Endothelial cell of umbilical vein (primary cell): ENCODE results near the gene KIAA1671. TPM values are rescaled to one million over a fixed set of nuclear protein-coding genes. Genes with fewer than 3 reads are reported as not detected.

Experiments
- BruUV-seq: library from RNA; stranded (reverse); fragments of 400-500 nt; replicated peaks from 2 replicates; lab custom pipeline; 2021; lab: Mats Ljungman, UMichigan
- CTCF ChIA-PET: fragments of 300-600, 350-600 bp; sonication (Branson Sonifier 250); formaldehyde crosslinking; loops from one replicate; lab custom pipeline; 2021; ENCODE audit warnings: antibody characterized with exemption, inconsistent platforms; lab: Charles Lee
- POLR2A ChIA-PET: fragments of 300-600, 350-600 bp; sonication (Branson Sonifier 250); formaldehyde crosslinking; loops from one replicate; lab custom pipeline; 2021; ENCODE audit warnings: antibody characterized with exemption, inconsistent platforms; lab: Charles Lee
- DNase-seq: peaks from one replicate; pipeline ENCODE4 v3.0.0-alpha.2; 2011; ENCODE audit warnings: low read depth, low spot score
- FAIRE-seq: peaks from 2 replicates; lab custom pipeline; 2011; peaks lifted over from hg19 to GRCh38; lab: Jason Lieb, UNC
- H2AFZ ChIP-seq: 2 replicates; pipeline ENCODE4 v1.6.0; 2012; ENCODE audit warnings: low read depth, low read length, control low read depth, inconsistent platforms
- H3K27ac ChIP-seq: 2 replicates; pipeline ENCODE4 v1.5.1; 2011; ENCODE audit warnings: low read depth, mild to moderate bottlenecking, control low read depth, low read length, moderate library complexity; ENCODE audit not compliant: insufficient read depth
- H3K27me3 ChIP-seq, 2 experiments: 2 replicates each; pipeline versions ENCODE4 v1.6.0 to v1.6.1; 2011; ENCODE audit warnings: low read length in 2 of 2, mixed read lengths in 1 of 2; ENCODE audit not compliant: control insufficient read depth in 2 of 2, insufficient read depth in 2 of 2
- H3K36me3 ChIP-seq, 2 experiments: 2 replicates in 1 of 2; 3 replicates in 1 of 2; pipeline ENCODE4 v1.5.1; 2011; ENCODE audit warnings: low read length in 2 of 2, mild to moderate bottlenecking in 1 of 2, moderate library complexity in 1 of 2; ENCODE audit not compliant: control insufficient read depth in 2 of 2, insufficient read depth in 2 of 2; ENCODE audit errors: extremely low read depth in 1 of 2
- H3K4me1 ChIP-seq: 3 replicates; pipeline ENCODE4 v1.5.1; 2011; ENCODE audit warnings: mild to moderate bottlenecking, low read length; ENCODE audit not compliant: control insufficient read depth, insufficient read depth; ENCODE audit errors: extremely low read depth
- H3K4me2 ChIP-seq: 2 replicates; pipeline ENCODE4 v1.6.1; 2011; ENCODE audit warnings: low read length, control low read depth, mixed read lengths; ENCODE audit not compliant: insufficient read depth
- H3K4me3 ChIP-seq, 3 experiments: fragments of 200-600 bp in 1 of 3; sonication (generic), shearing (Covaris generic) in 1 of 3; replicated peaks in 1 of 3; 2 replicates each; pipeline ENCODE4 v1.5.1; 2011 to 2016; ENCODE audit warnings: control low read depth in 3 of 3, low read length in 3 of 3, mild to moderate bottlenecking in 2 of 3, inconsistent platforms in 1 of 3, low read depth in 1 of 3, moderate library complexity in 1 of 3; ENCODE audit not compliant: insufficient read depth in 1 of 3
- H3K79me2 ChIP-seq: 2 replicates; pipeline ENCODE4 v1.6.0; 2012; ENCODE audit warnings: low read length, inconsistent platforms; ENCODE audit not compliant: control insufficient read depth, insufficient read depth
- H3K9ac ChIP-seq: replicated peaks from 2 replicates; pipeline ENCODE3; 2011; ENCODE audit warnings: low read length, control low read depth; ENCODE audit not compliant: insufficient read depth; ENCODE audit errors: extremely low read depth
- H3K9me1 ChIP-seq: replicated peaks from 3 replicates; pipeline ENCODE4 v1.6.0; 2011; ENCODE audit warnings: mild to moderate bottlenecking, low read length; ENCODE audit not compliant: control insufficient read depth, insufficient read depth; ENCODE audit errors: extremely low read depth
- H3K9me3 ChIP-seq: replicated peaks from 2 replicates; pipeline ENCODE4 v1.5.1; 2012; ENCODE audit warnings: low read length, inconsistent platforms; ENCODE audit not compliant: control insufficient read depth, insufficient read depth
- H4K20me1 ChIP-seq: replicated peaks from 2 replicates; pipeline ENCODE3; 2011; ENCODE audit warnings: mild to moderate bottlenecking, low read length; ENCODE audit not compliant: control insufficient read depth, insufficient read depth; ENCODE audit errors: extremely low read depth
- EZH2 ChIP-seq: IDR thresholded peaks from 2 replicates; pipeline ENCODE4 v1.6.1; 2012; ENCODE audit warnings: borderline replicate concordance, low read depth, mild to moderate bottlenecking, moderate library complexity, low read length, inconsistent platforms; ENCODE audit not compliant: severe bottlenecking
- FOS ChIP-seq: IDR thresholded peaks from 2 replicates; pipeline ENCODE4 v1.6.1; 2011; ENCODE audit warnings: mild to moderate bottlenecking, low read length, moderate library complexity, borderline replicate concordance; ENCODE audit not compliant: insufficient read depth
- GATA2 ChIP-seq: IDR thresholded peaks from 2 replicates; pipeline ENCODE4 v1.7.0; 2011; ENCODE audit warnings: low read depth, mild to moderate bottlenecking, moderate library complexity, mixed read lengths, low read length; ENCODE audit not compliant: insufficient read length, insufficient read depth
- JUN ChIP-seq: IDR thresholded peaks from 2 replicates; pipeline ENCODE4 v1.6.1; 2011; ENCODE audit warnings: borderline replicate concordance, low read depth; ENCODE audit not compliant: insufficient read length, insufficient read depth
- MYC ChIP-seq: IDR thresholded peaks from one replicate; pipeline ENCODE4 v1.6.1; 2011; ENCODE audit warnings: mild to moderate bottlenecking, low read depth, low read length
- POLR2A ChIP-seq: IDR thresholded peaks from 2 replicates; pipeline ENCODE4 v1.6.1; 2012; ENCODE audit warnings: low read depth, mild to moderate bottlenecking, control low read depth, low read length
- POLR2AphosphoS5 ChIP-seq: IDR thresholded peaks from 2 replicates; pipeline ENCODE4 v1.6.1; 2012; ENCODE audit warnings: low read depth, mild to moderate bottlenecking, control low read depth, low read length, moderate library complexity; ENCODE audit not compliant: insufficient read depth
- dilution Hi-C: fragments of 300-500 bp; cut with MboI; formaldehyde crosslinking; loops from one replicate; pipeline ENCODE4 v1.15.0; 2019; ENCODE audit warnings: low sequenced_read_pairs; ENCODE audit not compliant: extremely low pct_ligation_motif_present
- intact Hi-C: fragments of 100-400 bp; cut with micrococcal nuclease; formaldehyde crosslinking; loops from one replicate; pipeline ENCODE4 v1.10.0; 2022
- polyA plus RNA-seq, 4 experiments: library from polyadenylated mRNA; depleted of rRNA in 3 of 4; stranded (reverse) in 3 of 4; unstranded in 1 of 4; fragments of >200 nt; gene quantifications; 2 replicates each; pipeline versions ENCODE4 v1.2.1 to v1.2.3, GENCODE V29; 2011 to 2012; ENCODE audit warnings: missing spikeins in 1 of 4
- total RNA-seq: library from RNA; stranded (reverse); gene quantifications from 2 replicates; pipeline ENCODE4 v1.2.3, GENCODE V29; 2021
- TF ChIP-seq, protein P1 (sequence below), 2 donors: IDR thresholded peaks; 1 replicate in 1 of 2; 2 replicates in 1 of 2; pipeline ENCODE4 v1.5.1; 2011; ENCODE audit warnings: low read length in 2 of 2, mild to moderate bottlenecking in 2 of 2, moderate library complexity in 2 of 2, control low read depth in 1 of 2, inconsistent platforms in 1 of 2, low read depth in 1 of 2; ENCODE audit not compliant: insufficient read depth in 1 of 2; ENCODE audit errors: extremely low read depth in 1 of 2
- TF ChIP-seq, protein P2 (sequence below): IDR thresholded peaks from 2 replicates; pipeline ENCODE4 v1.6.1; 2011; ENCODE audit not compliant: insufficient read depth, insufficient read length

Gene KIAA1671
- total and polyA plus RNA-seq, 2 donors (not counting 3 experiments of a cell fraction or from before 2014, with no cell fraction given) = 23.1 to 85.1 TPM

DNA sequence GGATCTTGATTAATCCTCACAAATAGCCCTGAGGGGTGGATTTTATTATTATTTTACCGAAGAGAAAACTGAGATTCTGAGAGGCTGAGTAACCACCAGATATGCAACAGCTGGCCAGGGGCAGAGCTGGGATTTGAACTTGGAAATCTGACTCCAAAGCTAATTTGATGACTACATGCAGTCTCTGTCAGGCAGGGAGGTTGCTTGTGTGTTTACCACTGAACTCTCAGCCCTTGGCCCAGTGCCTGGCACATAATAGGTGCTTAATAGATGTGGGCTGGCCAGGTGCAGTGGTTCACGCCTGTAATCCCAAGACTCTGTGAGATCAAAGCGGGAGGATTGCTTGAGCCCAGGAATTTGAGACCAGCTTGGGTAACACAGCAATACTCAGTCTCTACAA lies 125.4 kb downstream of the KIAA1671 start:
- H3K36me3 ChIP-seq = no peaks in the 10 kb centered on the region
- H4K20me1 ChIP-seq = peaks cover 2% of the 10 kb centered on the region
- no peaks in the 10 kb centered on the region for H3K9me1 ChIP-seq
- H3K4me2 ChIP-seq = no peak overlapping the region
- H3K9ac ChIP-seq = no peak overlapping the region
- no peaks in the 10 kb centered on the region for H3K4me1 ChIP-seq
- DNase-seq = no peak
- H2AFZ ChIP-seq = no peak overlapping the region
- H3K4me3 ChIP-seq = no peak overlapping the region
- no peak for TF ChIP-seq FOS
- no peak for TF ChIP-seq MYC
- TF ChIP-seq POLR2A = no peak
- TF ChIP-seq, protein P1, sequence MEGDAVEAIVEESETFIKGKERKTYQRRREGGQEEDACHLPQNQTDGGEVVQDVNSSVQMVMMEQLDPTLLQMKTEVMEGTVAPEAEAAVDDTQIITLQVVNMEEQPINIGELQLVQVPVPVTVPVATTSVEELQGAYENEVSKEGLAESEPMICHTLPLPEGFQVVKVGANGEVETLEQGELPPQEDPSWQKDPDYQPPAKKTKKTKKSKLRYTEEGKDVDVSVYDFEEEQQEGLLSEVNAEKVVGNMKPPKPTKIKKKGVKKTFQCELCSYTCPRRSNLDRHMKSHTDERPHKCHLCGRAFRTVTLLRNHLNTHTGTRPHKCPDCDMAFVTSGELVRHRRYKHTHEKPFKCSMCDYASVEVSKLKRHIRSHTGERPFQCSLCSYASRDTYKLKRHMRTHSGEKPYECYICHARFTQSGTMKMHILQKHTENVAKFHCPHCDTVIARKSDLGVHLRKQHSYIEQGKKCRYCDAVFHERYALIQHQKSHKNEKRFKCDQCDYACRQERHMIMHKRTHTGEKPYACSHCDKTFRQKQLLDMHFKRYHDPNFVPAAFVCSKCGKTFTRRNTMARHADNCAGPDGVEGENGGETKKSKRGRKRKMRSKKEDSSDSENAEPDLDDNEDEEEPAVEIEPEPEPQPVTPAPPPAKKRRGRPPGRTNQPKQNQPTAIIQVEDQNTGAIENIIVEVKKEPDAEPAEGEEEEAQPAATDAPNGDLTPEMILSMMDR (IDR thresholded peaks at IDR 0.05; ENCODE audit: extremely low read depth in 1 of 2, insufficient read depth in 1 of 2, low read depth in 1 of 2, low read length in 2 of 2) = no peak
- TF ChIP-seq, protein P2, sequence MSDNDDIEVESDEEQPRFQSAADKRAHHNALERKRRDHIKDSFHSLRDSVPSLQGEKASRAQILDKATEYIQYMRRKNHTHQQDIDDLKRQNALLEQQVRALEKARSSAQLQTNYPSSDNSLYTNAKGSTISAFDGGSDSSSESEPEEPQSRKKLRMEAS = no peak
- no peak for TF ChIP-seq EZH2
- no peak for TF ChIP-seq GATA2
- TF ChIP-seq POLR2AphosphoS5 = no peak
- TF ChIP-seq JUN = no peak
- CTCF ChIA-PET = interaction anchor here (1.0 to 1.3 kb wide), 2 partner anchors 33 to 124 kb away, joined by 3 to 4 read pairs; no protein-coding TSS in a partner anchor
- no TSS peak for BruUV-seq
- no peaks in the 10 kb centered on the region for H3K9me3 ChIP-seq
- dilution Hi-C loops (no loop called here), intact Hi-C loops (no loop called here)
- no peaks in the 10 kb centered on the region for H3K79me2 ChIP-seq
- FAIRE-seq = no peak
- no peak overlapping the region for H3K27ac ChIP-seq
- H3K27me3 ChIP-seq = no peaks in the 10 kb centered on the region
- POLR2A ChIA-PET = no interaction called here
